Inflammatory macrophage treated with lipopolysaccharide for 4 hours (primary cell): ENCODE data around the gene PCSK4.
"Not testable (repeated sequence)": the region's sequence is repeated elsewhere in the genome, so short reads cannot be mapped to it uniquely, and the experiment has no call there.

Experiments used
- DNase-seq: peaks from one replicate; pipeline ENCODE4 v3.0.0-alpha.2; 2020

PCSK4 gene

GRCh38 chr19:1486720-1487575 is 3.2 kb downstream of the PCSK4 start:
- DNase-seq: no peak

DNA sequence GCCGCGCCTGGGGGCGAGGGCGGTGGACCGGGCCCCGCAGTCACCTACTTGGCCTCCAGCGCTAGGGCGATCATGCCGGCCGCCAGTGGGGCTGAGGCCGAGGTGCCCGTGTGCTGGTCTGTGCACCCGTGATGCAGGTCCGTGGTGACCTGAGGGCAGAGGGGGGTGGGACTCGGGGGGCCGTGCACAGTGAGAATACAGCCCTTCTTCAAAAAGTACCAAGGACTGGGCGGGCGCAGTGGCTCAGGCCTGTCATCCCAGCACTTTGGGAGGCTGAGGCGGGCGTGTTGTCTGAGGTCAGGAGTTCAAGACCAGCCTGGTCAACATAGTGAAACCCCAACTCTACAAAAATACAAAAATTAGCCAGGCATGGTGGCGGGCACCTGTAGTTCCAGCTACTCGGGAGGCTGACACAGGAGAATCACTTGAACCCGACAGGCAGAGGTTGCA is 6.1 kb downstream of the PCSK4 start:
- no peak for DNase-seq

GRCh38 chr19:1483131-1483978 is 6.8 kb downstream of the PCSK4 start:
- DNase-seq: no peak

GRCh38 chr19:1482361-1483130 is 7.6 kb downstream of the PCSK4 start:
- DNase-seq: no peak

DNA sequence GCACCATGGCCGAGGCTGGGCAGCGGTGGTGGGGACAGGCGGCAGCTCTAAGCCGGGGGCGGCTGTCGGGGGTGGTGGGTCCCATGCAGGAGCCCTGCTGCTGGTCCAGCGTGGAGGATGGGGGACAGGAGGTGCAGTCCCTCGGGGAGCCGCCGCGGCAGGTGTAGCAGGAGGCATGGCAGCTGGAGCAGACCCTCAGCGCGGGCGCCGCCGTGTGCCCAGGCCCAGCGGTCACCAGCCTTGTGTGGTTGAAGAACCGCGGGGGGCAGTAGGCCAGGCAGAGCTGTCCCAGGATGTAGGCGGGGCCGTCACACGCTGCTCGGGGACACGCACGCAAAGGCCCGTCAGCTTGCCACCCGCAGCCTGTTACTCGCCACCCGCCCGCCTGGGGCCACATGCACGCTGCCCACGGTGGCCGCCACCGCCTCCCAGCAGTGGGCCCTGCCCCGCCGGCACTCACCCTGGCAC is 8.2 kb downstream of the PCSK4 start:
- no peak for DNase-seq

DNA sequence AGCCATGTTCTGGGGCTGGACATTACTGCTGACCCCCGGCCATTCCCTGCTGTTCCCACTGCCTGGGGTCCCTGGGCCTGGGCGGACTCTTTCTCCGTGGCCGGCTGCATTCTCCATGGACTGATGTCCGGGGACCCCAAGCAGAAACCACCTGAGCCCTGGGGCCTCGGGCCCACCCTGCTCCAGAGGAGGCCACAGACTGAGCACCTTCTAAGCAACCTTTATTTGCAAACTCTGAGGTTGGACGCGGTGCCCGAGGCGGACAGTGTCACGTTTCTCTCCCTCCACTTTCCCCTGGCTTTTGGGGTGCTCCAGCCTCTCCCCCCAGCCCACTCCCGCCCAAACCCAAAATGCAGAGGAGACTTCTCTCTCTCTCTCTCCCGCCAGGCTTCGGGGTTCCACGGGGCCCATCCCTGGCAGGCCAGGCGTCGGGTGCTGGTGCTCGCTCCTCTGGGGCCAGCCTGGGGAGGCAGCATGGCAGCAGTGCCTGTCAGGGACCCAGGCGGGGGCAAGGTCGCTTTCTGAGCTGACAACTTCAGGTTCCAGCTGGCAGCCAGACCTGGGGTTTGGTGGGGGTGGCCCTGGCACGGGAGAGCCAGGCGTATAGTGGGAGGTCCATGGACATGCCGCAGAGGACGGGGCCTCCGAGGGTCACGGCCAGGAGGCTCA is 8.8 kb downstream of the PCSK4 start:
- DNase-seq: no peak

GRCh38 chr19:1478934-1479707 is 11.0 kb downstream of the PCSK4 start, which contains the start of gene C19orf25:
Gene C19orf25, minus strand, starts transcription at chr19:1479215. Its CDS starts 312 bp downstream, at chr19:1478903.
- DNase-seq: peak; percentile 95

GRCh38 chr19:1477056-1477455 is 13.1 kb downstream of the PCSK4 start:
- DNase-seq: not testable (repeated sequence)

GRCh38 chr19:1475751-1476437 is 14.3 kb downstream of the PCSK4 start:
- no peak for DNase-seq

- DNase-seq: no peak
Measured at GRCh38 chr19:1474765-1475351, 15.3 kb downstream of the PCSK4 start.

DNA sequence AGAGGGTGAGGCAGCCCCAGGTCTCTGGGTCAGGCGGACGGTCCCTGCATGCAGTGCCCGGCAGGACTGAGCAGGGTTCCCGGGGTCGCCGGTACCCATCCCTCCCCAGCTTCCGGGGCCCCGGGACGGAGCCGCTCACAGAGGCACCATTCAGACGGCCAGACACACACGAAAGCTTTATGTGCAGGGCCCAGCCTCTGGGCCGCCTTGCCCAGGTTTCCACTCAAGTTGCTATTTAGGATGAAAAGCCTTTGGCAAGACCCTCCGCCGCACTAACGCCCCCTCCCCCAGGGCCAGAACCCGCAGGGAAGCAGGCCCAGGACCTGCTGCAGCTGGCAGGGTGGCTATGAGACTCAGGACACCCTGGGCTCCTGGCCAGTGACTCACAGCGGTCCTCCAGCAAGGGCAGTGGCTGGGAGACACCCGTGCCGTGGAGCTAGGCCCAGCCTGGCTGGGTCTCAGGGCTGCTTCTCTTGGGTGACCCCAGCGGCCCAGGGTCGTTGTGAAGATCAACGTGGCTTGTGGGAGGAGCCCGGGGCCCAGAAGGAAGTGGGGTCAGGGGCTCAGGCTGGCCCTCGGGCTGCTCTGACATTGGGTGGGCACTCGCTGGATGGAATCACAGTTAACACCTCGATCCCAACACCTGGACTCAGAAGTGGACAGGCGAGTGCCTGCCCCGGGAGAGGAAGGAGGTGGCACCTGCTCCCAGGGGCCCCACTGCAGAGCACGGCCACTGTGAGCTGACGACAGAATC is 16.0 kb downstream of the PCSK4 start:
- DNase-seq: no peak

DNA sequence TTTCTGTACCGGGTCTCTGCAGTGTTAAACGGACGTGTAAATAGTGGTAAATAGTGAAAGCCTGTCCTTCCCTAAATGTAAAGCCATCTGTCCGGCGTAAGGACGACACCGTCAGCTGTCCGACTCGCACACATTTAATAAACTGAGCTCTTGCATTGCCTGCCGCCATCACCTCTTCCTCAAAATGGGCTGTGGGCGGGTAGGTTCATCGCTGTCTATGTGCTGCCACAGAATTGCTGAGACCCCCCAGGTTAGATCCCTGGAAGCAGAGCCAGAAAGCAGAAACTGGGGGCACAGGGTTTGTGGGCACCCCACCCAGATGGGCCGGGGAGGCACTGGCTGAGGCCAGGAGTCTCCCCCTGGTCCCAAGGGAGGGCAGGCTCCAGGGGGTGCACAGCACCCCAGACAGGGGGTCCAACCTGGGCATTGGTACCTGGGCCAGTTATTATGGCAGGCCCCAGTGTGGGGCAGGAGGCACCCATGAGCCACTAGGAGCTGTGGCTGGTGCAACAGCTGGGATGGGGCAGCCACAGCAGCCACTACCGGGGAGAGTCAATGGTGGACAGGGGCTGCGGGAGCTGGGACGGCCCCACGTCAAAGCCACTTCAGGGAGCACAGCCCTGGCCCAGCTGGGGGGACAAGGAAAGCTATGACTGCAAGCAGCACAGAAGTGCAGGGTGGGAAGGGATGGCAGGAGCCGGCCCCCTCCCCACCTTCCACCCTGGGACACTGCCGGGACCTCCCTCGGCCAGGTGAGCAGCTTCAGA is 16.9 kb downstream of the PCSK4 start:
- no peak for DNase-seq

GRCh38 chr19:1472231-1473084 is 17.7 kb downstream of the PCSK4 start:
- no peak for DNase-seq

- DNase-seq: peak; percentile 19
Measured at GRCh38 chr19:1471515-1472160, 18.5 kb downstream of the PCSK4 start.

GRCh38 chr19:1471010-1471514 is 19.1 kb downstream of the PCSK4 start:
- DNase-seq: no peak

- DNase-seq: peak; percentile 17
Measured at GRCh38 chr19:1470305-1471009, 19.7 kb downstream of the PCSK4 start.

- no peak for DNase-seq
Measured at GRCh38 chr19:1470055-1470304, 20.2 kb downstream of the PCSK4 start.
